CD4-positive, alpha-beta memory T cell (primary cell): Measurements from ENCODE around the gene DNA2. TPM values are rescaled to one million over a fixed set of nuclear protein-coding genes. Genes with fewer than 3 reads are reported as not detected.
A peak's percentile ranks its signal among the peaks of the same experiment; 100 is the strongest.

Source experiments
- CTCF ChIA-PET: fragments of 350-600 bp; sonication (Branson Sonifier 250); formaldehyde crosslinking; loops from one replicate; lab custom pipeline; 2021; ENCODE audit warnings: inconsistent platforms; ENCODE audit not compliant: partially characterized antibody; lab: Charles Lee
- POLR2A ChIA-PET: fragments of 350-600 bp; sonication (Branson Sonifier 250); formaldehyde crosslinking; loops from one replicate; lab custom pipeline; 2021; ENCODE audit not compliant: partially characterized antibody; lab: Charles Lee
- DNase-seq, 5 donors: peaks; one replicate each; pipeline versions ENCODE4 v3.0.0 to v3.0.0-alpha.2; 2020 to 2022; ENCODE audit warnings: mixed read lengths in 1 of 5
- H3K27ac ChIP-seq: one replicate; pipeline ENCODE4 v1.7.0; 2013; ENCODE audit warnings: low read depth, low read length
- H3K27me3 ChIP-seq: 2 replicates; pipeline ENCODE4 v1.7.0; 2013; ENCODE audit warnings: mild to moderate bottlenecking, low read length, moderate library complexity; ENCODE audit not compliant: insufficient read depth
- H3K36me3 ChIP-seq: 2 replicates; pipeline ENCODE4 v1.7.0; 2013; ENCODE audit warnings: mild to moderate bottlenecking, low read length, moderate library complexity; ENCODE audit not compliant: insufficient read depth
- H3K4me1 ChIP-seq: 2 replicates; pipeline ENCODE4 v1.7.0; 2013; ENCODE audit warnings: mild to moderate bottlenecking, low read length, moderate library complexity; ENCODE audit not compliant: insufficient read depth
- H3K4me3 ChIP-seq, 2 donors: one replicate each; pipeline ENCODE4 v1.7.0; 2013; ENCODE audit warnings: low read length in 2 of 2, mild to moderate bottlenecking in 1 of 2
- H3K9me3 ChIP-seq, 2 donors: one replicate each; pipeline ENCODE4 v1.7.0; 2013; ENCODE audit warnings: low read length in 2 of 2, control low read depth in 1 of 2; ENCODE audit not compliant: control insufficient read depth in 1 of 2
- H3K27ac Mint-ChIP-seq, 7 donors: one replicate each; pipeline ENCODE4 v1.8.0; 2020 to 2021; ENCODE audit warnings: mixed read lengths in 7 of 7, mild to moderate bottlenecking in 6 of 7, inconsistent platforms in 3 of 7, moderate library complexity in 3 of 7
- H3K27me3 Mint-ChIP-seq, 2 donors: one replicate each; pipeline ENCODE4 v1.8.0; 2020 to 2021; ENCODE audit warnings: mixed read lengths in 2 of 2
- H3K36me3 Mint-ChIP-seq, 2 donors: one replicate each; pipeline ENCODE4 v1.8.0; 2020 to 2021; ENCODE audit warnings: mixed read lengths in 2 of 2, inconsistent platforms in 1 of 2, mild to moderate bottlenecking in 1 of 2
- H3K4me1 Mint-ChIP-seq, 4 donors: one replicate each; pipeline ENCODE4 v1.8.0; 2020 to 2021; ENCODE audit warnings: mixed read lengths in 4 of 4, mild to moderate bottlenecking in 1 of 4
- H3K4me3 Mint-ChIP-seq, 8 donors: one replicate each; pipeline ENCODE4 v1.8.0; 2020 to 2021; ENCODE audit warnings: mixed read lengths in 8 of 8, mild to moderate bottlenecking in 7 of 8, moderate library complexity in 6 of 8, inconsistent platforms in 3 of 8
- H3K9me3 Mint-ChIP-seq, 8 donors: one replicate each; pipeline ENCODE4 v1.8.0; 2020 to 2021; ENCODE audit warnings: mixed read lengths in 8 of 8, mild to moderate bottlenecking in 5 of 8, inconsistent platforms in 3 of 8, moderate library complexity in 1 of 8
- intact Hi-C: fragments of 100-400 bp; cut with micrococcal nuclease; formaldehyde crosslinking; loops from one replicate; pipeline ENCODE4 v1.15.1; 2023
- polyA plus RNA-seq, 2 donors: library from polyadenylated mRNA; unstranded; fragments of 300-500 nt; fragmentation: Illumina TruSeq; gene quantifications; one replicate each; pipeline ENCODE4 v1.2.3, GENCODE V29; 2021
- total RNA-seq, 2 experiments: library from RNA; stranded (reverse); gene quantifications; one replicate each; pipeline ENCODE4 v1.2.3, GENCODE V29; 2021

Gene DNA2
- total and polyA plus RNA-seq, 4 experiments from 2014 or later, result 0.36 to 7.7 (median 3.3) TPM

- CTCF ChIA-PET, result no interaction called here
- H3K4me3 ChIP-seq, result no peak overlapping the region
- Mint-ChIP-seq H3K27ac (no peak overlapping the region), H3K36me3 (peaks cover 25 to 39% of the 10 kb centered on the region in 2 donors), H3K27me3 (no peaks in the 10 kb centered on the region), H3K4me1 (peaks cover 0 to 2% (median 0%) of the 10 kb centered on the region in 4 donors), H3K9me3 (peaks cover 0 to 3% (median 2%) of the 10 kb centered on the region in 8 donors), H3K4me3 (no peak overlapping the region)
- H3K36me3 ChIP-seq, result peaks cover 12% of the 10 kb centered on the region
- POLR2A ChIA-PET, result no interaction called here
- H3K4me1 ChIP-seq, result no peaks in the 10 kb centered on the region
- DNase-seq, result no peak
- intact Hi-C loops, result no loop called here
- H3K27ac ChIP-seq, result no peak overlapping the region
- H3K27me3 ChIP-seq, result no peaks in the 10 kb centered on the region
- no peaks in the 10 kb centered on the region for H3K9me3 ChIP-seq
These were observed 106.2 kb downstream of the DNA2 start for GRCh38 chr10:68365611-68366010.

GRCh38 chr10:68364101-68364886 lies 107.5 kb downstream of the DNA2 start:
- no peak for DNase-seq
- peaks cover 19 to 36% of the 10 kb centered on the region in 2 donors for H3K36me3 Mint-ChIP-seq
- H3K27ac Mint-ChIP-seq, result peak overlapping the region in 2 of 7 donors; percentile 27 to 57
- H3K9me3 Mint-ChIP-seq, result no peaks in the 10 kb centered on the region
- ChIA-PET CTCF (interaction anchor here (0.5 to 2.5 kb wide), 3 partner anchors 12 to 17 kb away, joined by 3 to 15 read pairs (median 6); no protein-coding TSS in a partner anchor), POLR2A (no interaction called here)
- no peak overlapping the region for H3K4me3 Mint-ChIP-seq
- H3K27me3 Mint-ChIP-seq, result no peaks in the 10 kb centered on the region
- intact Hi-C loops, result no loop called here
- no peak overlapping the region for H3K27ac ChIP-seq
- no peaks in the 10 kb centered on the region for H3K4me1 ChIP-seq
- no peak overlapping the region for H3K4me3 ChIP-seq
- H3K4me1 Mint-ChIP-seq, result no peaks in the 10 kb centered on the region
- no peaks in the 10 kb centered on the region for H3K9me3 ChIP-seq
- no peaks in the 10 kb centered on the region for H3K27me3 ChIP-seq
- peaks cover 12% of the 10 kb centered on the region for H3K36me3 ChIP-seq

Other genes with a start within 250 kb of the DNA2 start
- not detected for gene ATOH7, start 239.9 kb downstream of the DNA2 start, total RNA-seq
- not detected for gene ATOH7, start 239.9 kb downstream of the DNA2 start, polyA plus RNA-seq
- 100 to 1,000 TPM; 170 to 176 TPM for gene HNRNPH3, start 139.9 kb downstream of the DNA2 start, total RNA-seq
- 100 to 1,000 TPM; 121 to 137 TPM for gene HNRNPH3, start 139.9 kb downstream of the DNA2 start, polyA plus RNA-seq
- 1 to 10 TPM; 2.3 TPM for gene PBLD, start 139.0 kb downstream of the DNA2 start, total RNA-seq
- gene PBLD, start 139.0 kb downstream of the DNA2 start, polyA plus RNA-seq, result 1 to 10 TPM; 1.0 to 3.0 TPM
- gene RUFY2, start 64.7 kb downstream of the DNA2 start, total RNA-seq, result 10 to 100 TPM; 24.6 to 24.9 TPM
- gene RUFY2, start 64.7 kb downstream of the DNA2 start, polyA plus RNA-seq, result 1 to 10 TPM; 2.0 to 7.2 TPM
- 10 to 100 TPM; 29.1 to 30.7 TPM for gene SLC25A16, start 55.5 kb upstream of the DNA2 start, total RNA-seq
- 1 to 10 TPM; 5.4 to 6.7 TPM for gene SLC25A16, start 55.5 kb upstream of the DNA2 start, polyA plus RNA-seq
- 1 to 10 TPM; 1.4 to 1.5 TPM for gene TET1, start 88.4 kb upstream of the DNA2 start, total RNA-seq
- gene TET1, start 88.4 kb upstream of the DNA2 start, polyA plus RNA-seq, result 1 to 10 TPM in 1 of 2 donors, under 1 TPM in 1; 0.71 to 1.0 TPM
- 10 to 100 TPM; 96.3 to 97.3 TPM for gene CCAR1, start 249.3 kb upstream of the DNA2 start, total RNA-seq
- gene CCAR1, start 249.3 kb upstream of the DNA2 start, polyA plus RNA-seq, result 10 to 100 TPM; 25.9 to 51.9 TPM